T-helper 22 cell (primary cell): ENCODE measurements around the gene SLC7A6OS.

ENCODE experiments used
- DNase-seq: peaks from one replicate; pipeline ENCODE4 v3.0.0-alpha.2; 2020; ENCODE audit warnings: low read depth

The SLC7A6OS gene

GRCh38 chr16:68310774-68311511 lies at the start of gene SLC7A6OS, which contains the start of gene PRMT7:
SLC7A6OS (minus strand) TSS chr16:68310946; CDS start chr16:68310926, 20 bp downstream.
PRMT7 (plus strand) TSS chr16:68311019; CDS start chr16:68315980, 4,961 bp downstream.
- DNase-seq = peak; percentile 90

DNA sequence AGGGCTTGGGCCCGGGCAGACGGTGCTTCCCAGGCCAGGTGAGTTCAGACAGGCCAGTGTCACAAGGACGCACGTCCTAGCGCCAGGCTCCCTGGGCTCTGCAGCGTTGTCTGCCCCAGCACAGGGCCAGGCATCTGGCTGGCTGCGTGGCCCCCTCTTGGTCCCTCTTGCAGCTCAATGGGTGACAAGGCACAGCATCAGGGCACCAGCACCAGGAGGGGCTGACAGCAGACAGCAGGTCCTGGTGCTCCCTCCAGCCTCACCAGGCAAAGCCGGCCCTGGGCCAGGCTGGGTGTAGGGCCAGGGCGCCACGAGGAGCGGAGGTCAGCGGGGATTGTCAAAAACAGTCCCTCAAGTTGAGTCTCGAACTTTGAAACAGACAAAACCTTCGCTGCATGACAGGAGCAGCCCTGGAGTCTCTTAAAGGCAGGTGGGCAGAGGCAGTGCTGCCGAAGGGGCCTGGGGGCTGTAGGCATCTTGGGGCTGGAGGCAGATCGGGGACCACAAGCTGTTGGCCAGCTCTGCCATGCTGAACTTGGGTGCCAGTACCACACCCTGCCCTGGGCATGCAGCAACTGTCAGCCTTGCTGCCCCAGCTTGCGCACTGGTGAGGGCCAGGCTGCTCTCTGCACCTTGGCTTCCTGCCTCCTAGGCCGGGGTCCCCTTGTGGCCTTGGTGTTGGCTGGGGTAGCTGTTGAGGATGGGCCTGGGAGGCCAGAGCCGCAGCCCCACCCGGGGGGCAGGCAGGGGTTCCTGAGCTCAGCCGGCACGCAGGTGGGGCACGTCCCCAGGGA lies 48.8 kb upstream of the SLC7A6OS start:
- DNase-seq = no peak

DNA sequence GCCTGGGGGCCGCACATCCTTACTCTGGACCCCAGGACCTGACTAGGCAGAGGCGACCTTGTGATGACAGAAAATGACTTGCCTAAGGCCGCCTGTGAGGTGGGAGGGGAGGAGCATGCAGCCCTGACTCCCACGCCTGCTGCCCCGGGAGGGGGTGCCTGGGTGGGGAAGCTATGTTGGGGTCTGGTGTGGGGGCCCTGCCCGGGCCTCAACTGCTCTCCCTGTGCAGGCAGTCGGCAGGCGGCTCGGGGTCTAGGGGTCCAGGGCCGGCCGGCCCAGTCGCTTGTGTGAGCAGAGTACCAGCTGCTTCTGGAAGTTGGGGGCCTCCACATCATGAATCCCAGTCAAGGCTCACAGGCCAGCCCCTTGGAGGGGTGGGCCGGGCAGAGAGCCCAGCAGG lies 48.2 kb upstream of the SLC7A6OS start:
- no peak for DNase-seq

- DNase-seq = no peak
Observed at GRCh38 chr16:68357923-68358322, 47.2 kb upstream of the SLC7A6OS start.

DNA sequence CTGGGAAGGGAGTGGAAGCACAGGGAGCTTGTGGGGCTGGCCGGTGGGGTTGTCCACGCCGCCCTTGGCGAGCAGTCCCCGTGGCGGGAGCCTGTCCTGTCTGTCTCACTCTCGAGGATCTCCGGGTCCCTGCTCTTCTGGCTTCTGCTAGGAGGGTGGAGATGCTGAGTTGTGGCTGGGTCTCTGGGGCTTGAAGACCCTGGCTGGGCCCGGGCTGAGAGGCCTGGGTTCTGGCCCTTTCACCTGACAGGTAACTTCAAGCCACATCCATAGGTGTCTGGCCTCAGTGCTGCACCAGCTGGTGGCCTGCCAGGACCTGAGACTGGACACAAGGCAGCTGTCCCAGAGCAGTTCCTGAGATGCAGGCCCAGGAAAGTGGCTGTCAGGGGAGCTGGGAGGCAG lies 46.8 kb upstream of the SLC7A6OS start:
- no peak for DNase-seq

GRCh38 chr16:68356919-68357286 lies 46.2 kb upstream of the SLC7A6OS start:
- no peak for DNase-seq

GRCh38 chr16:68356249-68356918 lies 45.6 kb upstream of the SLC7A6OS start:
- peak; percentile 67 for DNase-seq

GRCh38 chr16:68355447-68356248 lies 44.9 kb upstream of the SLC7A6OS start:
- no peak for DNase-seq

DNA sequence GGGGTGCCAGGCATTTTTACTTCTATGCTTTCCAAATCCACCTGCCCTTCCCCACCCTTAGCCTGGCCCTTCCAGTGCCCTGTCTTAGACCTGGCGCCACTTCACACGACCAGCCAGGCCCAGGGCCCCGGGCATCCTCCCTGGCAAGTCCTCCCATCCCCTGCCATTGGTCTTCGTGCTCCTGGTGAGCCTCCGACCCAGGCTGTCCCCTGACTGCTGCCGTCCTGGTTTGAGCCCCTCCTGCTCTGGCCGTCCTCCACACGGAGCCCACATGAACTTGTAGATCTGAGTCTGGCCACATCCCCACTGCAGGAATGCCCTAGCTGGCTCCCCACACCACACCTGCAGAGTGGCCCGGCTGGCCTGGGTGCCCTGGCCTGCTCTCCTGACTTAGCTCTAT lies 44.1 kb upstream of the SLC7A6OS start:
- no peak for DNase-seq

DNA sequence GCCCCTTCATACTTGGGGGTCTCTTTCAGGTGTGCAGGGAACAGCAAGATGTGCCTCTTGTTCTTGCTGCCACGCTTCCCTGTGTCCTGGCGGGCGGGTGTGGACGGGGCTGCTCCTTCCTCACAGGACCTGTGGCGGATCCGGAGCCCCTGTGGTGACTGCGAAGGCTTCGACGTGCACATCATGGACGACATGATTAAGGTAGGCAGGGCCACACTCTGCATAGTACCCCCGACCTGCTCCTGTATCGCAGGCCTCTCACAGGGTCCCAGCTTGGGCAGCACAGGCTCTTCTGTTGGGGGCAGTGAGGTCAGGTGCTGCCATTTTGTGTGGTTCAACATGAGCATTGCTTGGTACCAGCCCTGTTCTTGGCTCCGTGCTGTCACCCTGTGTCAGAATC lies 42.6 kb upstream of the SLC7A6OS start:
- DNase-seq = no peak

DNA sequence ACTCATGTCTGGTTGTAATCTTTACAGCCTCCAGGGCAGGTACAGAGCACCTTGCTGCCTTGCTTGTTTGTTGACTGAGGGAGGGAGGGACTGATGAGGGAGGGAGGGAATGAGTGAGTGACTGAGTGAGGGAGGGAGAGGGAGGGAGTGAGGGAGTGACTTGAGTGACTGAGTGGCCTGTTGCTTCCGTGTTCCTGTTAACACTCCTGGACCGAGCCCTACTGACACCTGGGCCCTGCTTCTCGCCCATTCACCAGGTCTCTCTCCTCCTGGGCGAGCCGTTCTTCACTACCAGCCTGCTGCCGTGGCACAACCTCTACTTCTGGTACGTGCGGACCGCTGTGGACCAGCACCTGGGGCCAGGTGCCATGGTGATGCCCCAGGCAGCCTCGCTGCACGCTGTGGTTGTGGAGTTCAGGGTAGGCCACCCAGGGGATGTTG lies 41.3 kb upstream of the SLC7A6OS start:
- DNase-seq = no peak

DNA sequence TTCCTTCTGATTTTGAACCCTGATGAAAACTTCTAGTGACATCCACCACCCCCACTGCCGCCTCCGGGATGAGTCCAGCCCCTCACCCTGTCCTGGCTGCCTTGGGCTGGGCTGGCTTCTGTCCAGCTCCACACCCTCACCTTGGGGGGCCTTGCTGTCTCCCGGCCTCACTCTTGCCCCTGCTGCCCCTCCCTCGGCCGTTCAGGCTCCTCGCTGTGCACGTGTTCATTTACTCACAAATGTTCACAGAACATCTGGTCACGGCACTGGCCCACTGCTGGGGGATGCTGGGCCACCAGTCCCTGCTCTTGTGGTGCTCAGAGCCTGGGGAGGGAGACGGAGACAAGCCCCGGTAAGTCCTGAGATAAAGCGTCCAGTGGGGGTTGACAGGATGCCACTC lies 40.7 kb upstream of the SLC7A6OS start:
- no peak for DNase-seq

DNA sequence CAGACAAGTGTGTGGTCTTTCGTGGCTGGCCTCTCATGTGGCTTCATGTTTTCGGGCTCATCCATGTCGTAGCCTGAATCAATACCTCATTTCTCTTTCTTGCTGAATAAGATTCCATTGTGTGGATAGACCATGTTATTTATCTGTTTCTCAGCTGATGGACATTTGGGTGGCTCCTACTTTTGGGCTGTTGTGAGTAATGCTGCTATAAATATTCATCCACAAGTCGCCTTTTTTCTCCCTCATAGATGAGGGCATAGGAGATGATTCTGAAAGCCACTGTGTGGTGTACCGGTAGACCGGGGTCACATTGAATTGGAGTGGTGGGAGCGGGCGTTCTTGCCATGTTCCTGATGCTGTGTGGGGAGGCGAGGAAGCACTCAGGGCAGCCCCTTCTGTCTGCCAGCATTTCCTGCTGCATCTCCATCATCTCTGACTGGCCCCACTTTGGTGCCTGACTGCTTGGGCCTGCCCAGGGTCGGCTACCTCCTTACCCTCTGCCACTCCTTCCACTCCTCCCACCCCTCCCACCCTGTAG lies 40.1 kb upstream of the SLC7A6OS start:
- no peak for DNase-seq

GRCh38 chr16:68349838-68350410 lies 39.2 kb upstream of the SLC7A6OS start:
- DNase-seq = no peak

GRCh38 chr16:68348639-68349445 lies 38.1 kb upstream of the SLC7A6OS start:
- DNase-seq = no peak

GRCh38 chr16:68347605-68348004 lies 36.9 kb upstream of the SLC7A6OS start:
- no peak for DNase-seq

- no peak for DNase-seq
Observed at GRCh38 chr16:68346892-68347480, 36.2 kb upstream of the SLC7A6OS start.

GRCh38 chr16:68345958-68346635 lies 35.4 kb upstream of the SLC7A6OS start:
- DNase-seq = no peak

DNA sequence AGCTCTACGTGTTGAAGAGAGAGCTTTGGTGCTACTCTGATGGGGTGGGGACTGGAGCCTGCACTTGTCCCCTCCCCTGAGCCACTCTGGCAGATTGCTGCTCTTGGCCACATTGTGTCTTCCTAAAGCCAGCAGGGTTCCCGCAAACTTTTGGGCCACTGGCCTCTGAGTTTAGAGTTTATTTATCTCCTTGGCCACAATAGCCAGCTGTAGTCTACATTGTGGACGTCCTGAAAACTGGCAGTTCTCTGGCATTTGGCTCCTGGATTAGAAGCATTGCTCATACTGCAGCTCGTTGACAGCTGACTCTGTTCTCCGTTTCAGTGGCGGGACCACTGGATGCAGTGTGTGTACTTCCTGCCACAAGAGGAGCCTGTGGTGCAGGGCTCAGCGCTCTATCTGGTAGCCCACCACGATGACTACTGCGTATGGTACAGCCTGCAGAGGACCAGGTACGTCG lies 34.6 kb upstream of the SLC7A6OS start:
- no peak for DNase-seq
